HFF-Myc (cell line): ENCODE results near the gene GNG7.
"Not testable (repeated sequence)": the region's sequence is repeated elsewhere in the genome, so short reads cannot be mapped to it uniquely, and the experiment has no call there.

Experiments used
- DNase-seq: peaks from one replicate; pipeline ENCODE4 v3.0.0-alpha.2; 2011; ENCODE audit warnings: low read depth; ENCODE audit errors: extremely low read depth
- H3K4me3 ChIP-seq: replicated peaks from 2 replicates; pipeline ENCODE4 v1.5.1; 2011; ENCODE audit warnings: low read depth, mild to moderate bottlenecking, control low read depth, low read length
- TF ChIP-seq, protein P1 (sequence below): IDR thresholded peaks from 2 replicates; pipeline ENCODE4 v1.5.1; 2012; ENCODE audit warnings: mild to moderate bottlenecking, low read depth, low read length, control low read depth; ENCODE audit errors: missing control alignments

GNG7 gene

DNA sequence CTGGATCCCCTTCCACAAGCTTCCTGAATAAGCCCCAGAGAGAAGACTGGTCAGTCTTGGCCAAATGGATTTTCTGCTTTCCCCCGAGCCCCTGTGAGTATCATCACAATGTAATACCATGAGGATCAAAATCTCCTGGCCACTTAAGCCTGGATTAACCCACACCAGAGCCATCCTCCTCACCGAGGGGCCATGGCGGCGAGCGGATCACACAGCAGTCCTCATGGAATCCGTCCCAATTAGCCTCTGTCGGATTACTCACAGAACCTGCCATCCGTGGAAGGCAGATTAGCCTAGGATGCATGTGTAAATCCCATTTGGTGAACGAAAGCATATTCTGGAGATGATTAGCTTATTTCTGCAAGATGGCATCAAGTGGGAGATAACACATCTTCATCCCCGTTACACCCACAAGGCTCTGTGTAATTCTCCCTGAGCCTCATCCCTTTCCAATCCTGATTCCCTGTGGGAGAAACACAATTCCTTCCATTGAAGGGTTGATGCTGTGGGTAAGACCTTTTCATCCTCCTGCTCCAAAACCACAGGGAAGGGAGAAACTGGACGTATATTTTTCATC is 42.5 kb downstream of the GNG7 start:
- DNase-seq, result no peak
- TF ChIP-seq, protein P1, sequence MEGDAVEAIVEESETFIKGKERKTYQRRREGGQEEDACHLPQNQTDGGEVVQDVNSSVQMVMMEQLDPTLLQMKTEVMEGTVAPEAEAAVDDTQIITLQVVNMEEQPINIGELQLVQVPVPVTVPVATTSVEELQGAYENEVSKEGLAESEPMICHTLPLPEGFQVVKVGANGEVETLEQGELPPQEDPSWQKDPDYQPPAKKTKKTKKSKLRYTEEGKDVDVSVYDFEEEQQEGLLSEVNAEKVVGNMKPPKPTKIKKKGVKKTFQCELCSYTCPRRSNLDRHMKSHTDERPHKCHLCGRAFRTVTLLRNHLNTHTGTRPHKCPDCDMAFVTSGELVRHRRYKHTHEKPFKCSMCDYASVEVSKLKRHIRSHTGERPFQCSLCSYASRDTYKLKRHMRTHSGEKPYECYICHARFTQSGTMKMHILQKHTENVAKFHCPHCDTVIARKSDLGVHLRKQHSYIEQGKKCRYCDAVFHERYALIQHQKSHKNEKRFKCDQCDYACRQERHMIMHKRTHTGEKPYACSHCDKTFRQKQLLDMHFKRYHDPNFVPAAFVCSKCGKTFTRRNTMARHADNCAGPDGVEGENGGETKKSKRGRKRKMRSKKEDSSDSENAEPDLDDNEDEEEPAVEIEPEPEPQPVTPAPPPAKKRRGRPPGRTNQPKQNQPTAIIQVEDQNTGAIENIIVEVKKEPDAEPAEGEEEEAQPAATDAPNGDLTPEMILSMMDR, result no peak
- no peak overlapping the region for H3K4me3 ChIP-seq

DNA sequence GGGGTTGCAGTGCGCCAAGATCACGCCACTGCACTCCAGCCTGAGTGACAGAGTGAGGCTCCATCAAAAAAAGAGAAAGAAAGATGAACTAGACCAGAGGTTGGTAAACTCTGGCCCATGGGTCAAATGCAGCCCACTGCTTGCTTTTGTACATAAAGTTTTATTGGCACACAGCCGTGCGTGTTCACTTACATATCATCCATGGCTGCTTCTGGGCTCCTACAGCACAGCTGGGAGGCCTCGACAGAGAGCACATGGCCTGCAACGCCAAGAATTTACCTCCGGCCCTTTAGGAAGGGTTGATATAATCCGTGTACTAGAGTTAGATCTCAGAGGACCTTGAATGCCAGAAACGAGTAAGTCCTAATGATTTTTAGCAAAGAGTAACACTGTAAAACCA is 46.0 kb downstream of the GNG7 start:
- H3K4me3 ChIP-seq, result no peak overlapping the region
- TF ChIP-seq, protein P1, result no peak
- DNase-seq, result no peak

DNA sequence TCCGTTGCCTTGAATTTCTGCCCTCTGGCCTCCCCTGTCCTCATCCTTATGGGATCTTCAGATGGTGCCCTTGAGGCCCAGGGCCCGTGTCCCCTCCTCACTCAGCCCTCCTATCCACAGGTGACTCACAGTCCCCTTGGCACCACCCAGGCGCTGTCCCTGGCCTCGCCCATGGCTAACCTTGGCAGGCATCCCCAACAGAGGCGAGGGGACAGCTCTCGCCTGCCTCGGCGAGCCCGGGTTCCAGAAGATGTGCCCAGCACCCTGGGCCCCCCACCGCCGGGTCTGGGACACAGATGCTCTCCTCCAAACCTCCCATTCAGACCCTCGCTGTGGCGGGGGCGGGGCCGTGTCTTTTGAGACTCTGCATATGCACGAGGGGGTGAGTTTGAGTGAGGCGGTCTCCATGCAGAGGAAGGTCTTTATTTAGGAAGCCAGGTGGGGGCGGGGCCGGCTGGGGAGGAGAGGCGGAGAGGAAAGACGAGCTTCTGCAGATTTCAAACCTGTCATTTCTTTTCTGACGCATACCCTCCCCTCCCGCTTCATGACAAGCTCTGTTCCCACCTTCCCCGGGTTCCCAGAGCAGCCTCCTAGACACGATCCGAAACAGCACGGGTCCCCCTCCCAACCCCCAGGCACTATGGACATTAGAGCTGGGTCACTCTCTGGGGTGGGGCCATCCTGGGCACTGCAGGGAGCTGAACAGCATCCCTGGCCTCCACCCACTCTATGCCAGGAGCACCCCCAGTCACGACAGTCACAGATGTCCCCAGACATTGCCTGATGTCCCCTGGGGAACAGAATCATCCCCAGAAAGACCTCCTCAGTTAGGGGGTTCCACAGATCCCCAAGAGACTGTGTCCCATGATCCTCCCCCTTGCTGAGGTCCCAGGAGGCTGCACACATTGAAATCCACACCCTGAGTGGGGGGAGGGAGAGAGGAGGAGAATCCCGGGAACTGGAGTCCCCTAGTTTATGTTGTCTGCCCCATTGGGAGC is 48.5 kb downstream of the GNG7 start:
- DNase-seq, result no peak
- TF ChIP-seq, protein P1, result no peak
- no peak overlapping the region for H3K4me3 ChIP-seq

DNA sequence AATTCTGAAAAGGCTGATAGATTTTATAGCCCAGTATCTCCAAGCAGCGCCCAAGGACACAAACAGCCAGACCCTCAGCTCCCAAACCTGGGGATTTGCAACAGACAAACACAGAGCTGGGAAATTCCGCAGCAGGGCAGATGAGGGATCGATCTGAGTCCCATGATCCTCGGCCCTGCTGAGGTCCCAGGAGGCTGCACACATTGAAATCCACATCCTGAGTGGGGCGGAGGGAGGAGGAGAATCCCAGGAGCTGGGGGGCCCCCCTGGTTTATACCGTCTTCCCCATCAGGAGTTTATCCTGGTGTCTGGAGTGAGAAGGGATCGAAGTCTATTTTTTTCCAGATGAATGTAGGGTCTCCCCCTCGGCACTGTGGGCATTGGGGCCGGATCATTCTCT is 49.3 kb downstream of the GNG7 start:
- no peak for DNase-seq
- H3K4me3 ChIP-seq, result no peak overlapping the region
- TF ChIP-seq, protein P1, result no peak

DNA sequence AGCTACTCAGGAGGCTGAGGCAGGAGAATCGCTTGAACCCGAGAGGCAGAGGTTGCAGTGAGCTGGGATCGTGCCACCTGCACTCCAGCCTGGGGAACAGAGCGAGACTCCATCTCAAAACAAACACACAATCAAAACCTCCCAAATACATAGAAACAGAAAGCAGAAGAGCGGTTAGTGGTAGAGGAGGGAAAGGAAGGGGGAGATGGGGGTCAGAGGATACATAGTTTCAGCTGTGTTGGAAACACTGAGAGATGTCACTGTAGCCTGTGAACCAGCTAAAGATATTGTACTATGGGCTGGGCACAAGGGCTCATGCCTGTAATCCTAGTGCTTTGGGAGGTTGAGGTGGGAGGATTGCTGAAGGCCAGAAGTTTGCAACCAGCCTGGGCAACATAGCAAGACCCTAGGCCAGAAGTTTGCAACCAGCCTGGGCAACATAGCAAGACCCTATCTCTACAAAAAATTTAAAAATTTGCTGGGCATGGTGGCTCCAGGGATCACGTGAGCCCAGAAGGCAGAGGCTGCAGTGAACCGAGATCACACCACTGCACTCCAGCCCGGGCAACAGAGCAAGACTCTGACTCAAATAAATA is 49.9 kb downstream of the GNG7 start:
- no peak for DNase-seq
- H3K4me3 ChIP-seq, result no peak overlapping the region
- TF ChIP-seq, protein P1, result no peak

DNA sequence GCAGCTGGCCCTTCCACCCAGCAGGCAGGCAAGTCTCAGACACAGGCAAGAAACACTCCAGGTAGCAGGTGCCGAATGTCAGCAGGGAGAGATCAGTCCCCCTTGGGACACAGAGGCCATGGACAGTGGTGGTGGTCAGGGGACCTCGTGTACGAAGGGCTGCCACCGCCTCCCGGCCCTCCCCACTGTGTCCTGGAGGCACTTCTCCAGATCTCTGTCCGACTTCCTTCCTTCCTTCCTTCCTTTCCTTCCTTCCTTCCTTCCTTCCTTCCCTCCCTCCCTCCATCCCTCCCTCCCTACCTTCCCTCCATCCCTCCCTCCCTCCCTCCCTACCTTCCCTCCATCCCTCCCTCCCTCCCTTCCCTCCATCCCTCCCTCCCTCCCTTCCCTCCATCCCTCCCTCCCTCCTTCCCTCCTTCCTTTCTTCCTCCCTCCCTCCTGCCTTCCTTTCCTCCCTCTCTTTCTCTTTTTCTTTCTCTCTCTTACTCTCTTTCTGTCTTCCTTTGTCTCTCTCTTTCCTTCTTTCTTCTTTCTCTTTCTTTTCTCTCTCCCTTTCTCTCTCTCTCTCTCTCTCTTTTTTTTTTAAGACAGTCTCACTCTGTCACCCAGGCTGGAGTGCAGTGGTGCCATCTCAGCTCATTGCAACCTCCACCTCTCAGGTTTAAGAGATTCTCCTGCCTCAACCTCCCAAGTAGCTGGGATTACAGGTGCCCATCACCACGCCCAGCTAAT is 51.3 kb downstream of the GNG7 start:
- H3K4me3 ChIP-seq, DNase-seq: not testable (repeated sequence)
